Neural cell (in vitro differentiated cells): ENCODE data around the gene CHRNB4. TPM values are rescaled to one million over a fixed set of nuclear protein-coding genes. Genes with fewer than 3 reads are reported as not detected.

Source experiments
- H2AFZ ChIP-seq: fragments of 200-600, 300-800 bp; sonication (generic), shearing (Covaris generic); 2 replicates; pipeline ENCODE4 v1.6.0; 2014; ENCODE audit warnings: low read depth, mild to moderate bottlenecking, antibody characterized with exemption, low read length, moderate library complexity
- H3F3A ChIP-seq: fragments of 200-600 bp; shearing (Covaris generic); 2 replicates; pipeline ENCODE4 v1.6.1; 2016; ENCODE audit warnings: mild to moderate bottlenecking, moderate library complexity, mixed read lengths, antibody characterized with exemption, low read length; ENCODE audit not compliant: insufficient read depth, poor library complexity, severe bottlenecking
- H3K27ac ChIP-seq: fragments of 200-600, 300-800 bp; sonication (generic), shearing (Covaris generic); 2 replicates; pipeline ENCODE4 v1.5.1; 2014; ENCODE audit warnings: mild to moderate bottlenecking, low read length, moderate library complexity
- H3K27me3 ChIP-seq: fragments of 300-800, 200-600 bp; sonication (generic), shearing (Covaris generic); 2 replicates; pipeline ENCODE4 v1.6.0; 2014; ENCODE audit warnings: mild to moderate bottlenecking, low read depth, low read length, moderate library complexity; ENCODE audit not compliant: insufficient read depth
- H3K36me3 ChIP-seq: fragments of 300-800, 200-600 bp; sonication (generic), shearing (Covaris generic); 2 replicates; pipeline ENCODE4 v1.5.1; 2014; ENCODE audit warnings: mild to moderate bottlenecking, antibody characterized with exemption, low read length, moderate library complexity; ENCODE audit not compliant: insufficient read depth
- H3K4me2 ChIP-seq: fragments of 300-800, 200-600 bp; sonication (generic), shearing (Covaris generic); 2 replicates; pipeline ENCODE4 v1.6.0; 2014; ENCODE audit warnings: mild to moderate bottlenecking, low read length
- H3K4me3 ChIP-seq: fragments of 300-800, 200-600 bp; sonication (generic), shearing (Covaris generic); 2 replicates; pipeline ENCODE4 v1.5.1; 2014; ENCODE audit warnings: mild to moderate bottlenecking, low read length, moderate library complexity
- H3K79me2 ChIP-seq: fragments of 200-600 bp; shearing (Covaris generic); replicated peaks from 2 replicates; pipeline ENCODE4 v1.6.0; 2014; ENCODE audit warnings: mild to moderate bottlenecking, low read length, moderate library complexity; ENCODE audit not compliant: insufficient read depth
- H3K9ac ChIP-seq: fragments of 300-800, 200-600 bp; sonication (generic), shearing (Covaris generic); 2 replicates; pipeline ENCODE4 v1.6.1; 2016; ENCODE audit warnings: mild to moderate bottlenecking, low read length, mixed read lengths
- H3K9me2 ChIP-seq: fragments of 200-600 bp; shearing (Covaris generic); 2 replicates; pipeline ENCODE4 v1.6.1; 2016; ENCODE audit warnings: mild to moderate bottlenecking, low read length, mixed read lengths; ENCODE audit not compliant: insufficient read depth
- H3K9me3 ChIP-seq: fragments of 200-600, 300-800 bp; sonication (generic), shearing (Covaris generic); 2 replicates; pipeline ENCODE4 v1.6.1; 2016; ENCODE audit warnings: mild to moderate bottlenecking, mixed run types, low read length, moderate library complexity, mixed read lengths
- H4K20me1 ChIP-seq: fragments of 200-600 bp; shearing (Covaris generic); 2 replicates; pipeline ENCODE4 v1.6.1; 2016; ENCODE audit warnings: mild to moderate bottlenecking, mixed run types; ENCODE audit not compliant: insufficient read depth
- EP300 ChIP-seq: fragments of 450-650 bp; conservative IDR thresholded peaks from 2 replicates; pipeline ENCODE4 v1.6.1; 2014; ENCODE audit warnings: antibody characterized with exemption, mild to moderate bottlenecking, moderate library complexity; ENCODE audit not compliant: poor library complexity, severe bottlenecking
- EZH2 ChIP-seq: fragments of 200-600, 300-800 bp; shearing (Covaris generic), sonication (generic); IDR thresholded peaks from 2 replicates; pipeline ENCODE4 v1.6.1; 2014; ENCODE audit warnings: antibody characterized with exemption, low read length, borderline replicate concordance, mild to moderate bottlenecking; ENCODE audit not compliant: insufficient read depth, poor library complexity, severe bottlenecking
- MXI1 ChIP-seq: fragments of 450-650 bp; conservative IDR thresholded peaks from 2 replicates; pipeline ENCODE4 v1.6.1; 2014; ENCODE audit warnings: antibody characterized with exemption, mild to moderate bottlenecking; ENCODE audit not compliant: poor library complexity, severe bottlenecking
- POLR2AphosphoS5 ChIP-seq: IDR thresholded peaks from 2 replicates; pipeline ENCODE4 v1.6.1; 2012
- RAD21 ChIP-seq: fragments of 450-650 bp; conservative IDR thresholded peaks from 2 replicates; pipeline ENCODE4 v1.6.1; 2014; ENCODE audit warnings: antibody characterized with exemption, mild to moderate bottlenecking, moderate library complexity
- SMC3 ChIP-seq: fragments of 450-650 bp; conservative IDR thresholded peaks from 2 replicates; pipeline ENCODE4 v1.6.1; 2014; ENCODE audit warnings: antibody characterized with exemption, mild to moderate bottlenecking, moderate library complexity; ENCODE audit not compliant: poor library complexity
- TAF1 ChIP-seq: IDR thresholded peaks from 2 replicates; pipeline ENCODE4 v1.6.1; 2012; ENCODE audit warnings: low read depth
- polyA plus RNA-seq: library from polyadenylated mRNA; depleted of rRNA; stranded (reverse); fragments of >200 nt; gene quantifications from 2 replicates; pipeline ENCODE4 v1.2.3, GENCODE V29; 2014
- small RNA-seq, 3 experiments: library from RNA; depleted of rRNA; stranded (forward); fragments of <200 nt; gene quantifications; one replicate each; pipeline ENCODE3, GENCODE V24; 2012
- TF ChIP-seq, protein P1 (sequence below): fragments of 450-650 bp; IDR thresholded peaks from 2 replicates; pipeline ENCODE4 v1.5.1; 2014; ENCODE audit warnings: antibody characterized with exemption, mild to moderate bottlenecking, moderate library complexity; ENCODE audit not compliant: poor library complexity, severe bottlenecking
- TF ChIP-seq, protein P2 (sequence below): IDR thresholded peaks from 2 replicates; pipeline ENCODE4 v1.6.1; 2012; ENCODE audit warnings: borderline replicate concordance

Gene CHRNB4
- polyA plus RNA-seq, 1 donor from 2014 or later: not detected

- no peaks in the 10 kb centered on the region for H3K9me3 ChIP-seq
- H2AFZ ChIP-seq: no peak overlapping the region
- no peak overlapping the region for H3K4me2 ChIP-seq
- H3K9ac ChIP-seq: no peak overlapping the region
- no peaks in the 10 kb centered on the region for H3F3A ChIP-seq
- TF ChIP-seq EP300 (no peak), EZH2 (no peak), RAD21 (no peak), MXI1 (no peak), POLR2AphosphoS5 (no peak), SMC3 (no peak), TAF1 (no peak)
- TF ChIP-seq, protein P1, sequence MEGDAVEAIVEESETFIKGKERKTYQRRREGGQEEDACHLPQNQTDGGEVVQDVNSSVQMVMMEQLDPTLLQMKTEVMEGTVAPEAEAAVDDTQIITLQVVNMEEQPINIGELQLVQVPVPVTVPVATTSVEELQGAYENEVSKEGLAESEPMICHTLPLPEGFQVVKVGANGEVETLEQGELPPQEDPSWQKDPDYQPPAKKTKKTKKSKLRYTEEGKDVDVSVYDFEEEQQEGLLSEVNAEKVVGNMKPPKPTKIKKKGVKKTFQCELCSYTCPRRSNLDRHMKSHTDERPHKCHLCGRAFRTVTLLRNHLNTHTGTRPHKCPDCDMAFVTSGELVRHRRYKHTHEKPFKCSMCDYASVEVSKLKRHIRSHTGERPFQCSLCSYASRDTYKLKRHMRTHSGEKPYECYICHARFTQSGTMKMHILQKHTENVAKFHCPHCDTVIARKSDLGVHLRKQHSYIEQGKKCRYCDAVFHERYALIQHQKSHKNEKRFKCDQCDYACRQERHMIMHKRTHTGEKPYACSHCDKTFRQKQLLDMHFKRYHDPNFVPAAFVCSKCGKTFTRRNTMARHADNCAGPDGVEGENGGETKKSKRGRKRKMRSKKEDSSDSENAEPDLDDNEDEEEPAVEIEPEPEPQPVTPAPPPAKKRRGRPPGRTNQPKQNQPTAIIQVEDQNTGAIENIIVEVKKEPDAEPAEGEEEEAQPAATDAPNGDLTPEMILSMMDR: no peak
- TF ChIP-seq, protein P2, sequence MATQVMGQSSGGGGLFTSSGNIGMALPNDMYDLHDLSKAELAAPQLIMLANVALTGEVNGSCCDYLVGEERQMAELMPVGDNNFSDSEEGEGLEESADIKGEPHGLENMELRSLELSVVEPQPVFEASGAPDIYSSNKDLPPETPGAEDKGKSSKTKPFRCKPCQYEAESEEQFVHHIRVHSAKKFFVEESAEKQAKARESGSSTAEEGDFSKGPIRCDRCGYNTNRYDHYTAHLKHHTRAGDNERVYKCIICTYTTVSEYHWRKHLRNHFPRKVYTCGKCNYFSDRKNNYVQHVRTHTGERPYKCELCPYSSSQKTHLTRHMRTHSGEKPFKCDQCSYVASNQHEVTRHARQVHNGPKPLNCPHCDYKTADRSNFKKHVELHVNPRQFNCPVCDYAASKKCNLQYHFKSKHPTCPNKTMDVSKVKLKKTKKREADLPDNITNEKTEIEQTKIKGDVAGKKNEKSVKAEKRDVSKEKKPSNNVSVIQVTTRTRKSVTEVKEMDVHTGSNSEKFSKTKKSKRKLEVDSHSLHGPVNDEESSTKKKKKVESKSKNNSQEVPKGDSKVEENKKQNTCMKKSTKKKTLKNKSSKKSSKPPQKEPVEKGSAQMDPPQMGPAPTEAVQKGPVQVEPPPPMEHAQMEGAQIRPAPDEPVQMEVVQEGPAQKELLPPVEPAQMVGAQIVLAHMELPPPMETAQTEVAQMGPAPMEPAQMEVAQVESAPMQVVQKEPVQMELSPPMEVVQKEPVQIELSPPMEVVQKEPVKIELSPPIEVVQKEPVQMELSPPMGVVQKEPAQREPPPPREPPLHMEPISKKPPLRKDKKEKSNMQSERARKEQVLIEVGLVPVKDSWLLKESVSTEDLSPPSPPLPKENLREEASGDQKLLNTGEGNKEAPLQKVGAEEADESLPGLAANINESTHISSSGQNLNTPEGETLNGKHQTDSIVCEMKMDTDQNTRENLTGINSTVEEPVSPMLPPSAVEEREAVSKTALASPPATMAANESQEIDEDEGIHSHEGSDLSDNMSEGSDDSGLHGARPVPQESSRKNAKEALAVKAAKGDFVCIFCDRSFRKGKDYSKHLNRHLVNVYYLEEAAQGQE: no peak
- no peak overlapping the region for H3K4me3 ChIP-seq
- no peaks in the 10 kb centered on the region for H3K27me3 ChIP-seq
- no peaks in the 10 kb centered on the region for H3K36me3 ChIP-seq
- no peak overlapping the region for H3K27ac ChIP-seq
- no peaks in the 10 kb centered on the region for H3K9me2 ChIP-seq
- no peaks in the 10 kb centered on the region for H4K20me1 ChIP-seq
- peaks cover 8% of the 10 kb centered on the region for H3K79me2 ChIP-seq
Measured at GRCh38 chr15:78574944-78575343, 66.1 kb downstream of the CHRNB4 start.

Small RNAs within 50 kb of the gene (small RNA-seq; reads per million reads assigned to genes)
- 0 reads per million in 3 experiments for gene AC067863.2

Other genes with a start within 250 kb of the CHRNB4 start
- 45.5 and 45.8 TPM in 2 replicates for gene IREB2, start 203.0 kb downstream of the CHRNB4 start, polyA plus RNA-seq
- not detected in 2 replicates for gene HYKK, start 133.6 kb downstream of the CHRNB4 start, polyA plus RNA-seq
- 357 and 421 TPM in 2 replicates for gene PSMA4, start 100.8 kb downstream of the CHRNB4 start, polyA plus RNA-seq
- gene CHRNA5, start 75.7 kb downstream of the CHRNB4 start, polyA plus RNA-seq: 4.6 and 6.8 TPM in 2 replicates
- 2.4 TPM in 2 replicates for gene CHRNA3, start 20.2 kb downstream of the CHRNB4 start, polyA plus RNA-seq
- gene ADAMTS7, start 170.3 kb upstream of the CHRNB4 start, polyA plus RNA-seq: 31.5 and 37.7 TPM in 2 replicates
- gene MORF4L1, start 231.7 kb upstream of the CHRNB4 start, polyA plus RNA-seq: 1,505 and 1,595 TPM in 2 replicates